22Rv1 (cell line): ENCODE data around the gene SLX4.
"Not testable (repeated sequence)": the region's sequence is repeated elsewhere in the genome, so short reads cannot be mapped to it uniquely, and the experiment has no call there.

ENCODE experiments used
- H3K27ac ChIP-seq: fragments of 450-650 bp; 2 replicates; pipeline ENCODE4 v1.5.1; 2017
- CTCF ChIP-seq: fragments of 450-650 bp; IDR thresholded peaks from 2 replicates; pipeline ENCODE4 v1.5.1; 2017; ENCODE audit warnings: mild to moderate bottlenecking
- ZFX ChIP-seq: fragments of 450-650 bp; IDR thresholded peaks from 2 replicates; pipeline ENCODE4 v1.6.1; 2017; ENCODE audit warnings: antibody characterized with exemption, borderline replicate concordance

The SLX4 gene

DNA sequence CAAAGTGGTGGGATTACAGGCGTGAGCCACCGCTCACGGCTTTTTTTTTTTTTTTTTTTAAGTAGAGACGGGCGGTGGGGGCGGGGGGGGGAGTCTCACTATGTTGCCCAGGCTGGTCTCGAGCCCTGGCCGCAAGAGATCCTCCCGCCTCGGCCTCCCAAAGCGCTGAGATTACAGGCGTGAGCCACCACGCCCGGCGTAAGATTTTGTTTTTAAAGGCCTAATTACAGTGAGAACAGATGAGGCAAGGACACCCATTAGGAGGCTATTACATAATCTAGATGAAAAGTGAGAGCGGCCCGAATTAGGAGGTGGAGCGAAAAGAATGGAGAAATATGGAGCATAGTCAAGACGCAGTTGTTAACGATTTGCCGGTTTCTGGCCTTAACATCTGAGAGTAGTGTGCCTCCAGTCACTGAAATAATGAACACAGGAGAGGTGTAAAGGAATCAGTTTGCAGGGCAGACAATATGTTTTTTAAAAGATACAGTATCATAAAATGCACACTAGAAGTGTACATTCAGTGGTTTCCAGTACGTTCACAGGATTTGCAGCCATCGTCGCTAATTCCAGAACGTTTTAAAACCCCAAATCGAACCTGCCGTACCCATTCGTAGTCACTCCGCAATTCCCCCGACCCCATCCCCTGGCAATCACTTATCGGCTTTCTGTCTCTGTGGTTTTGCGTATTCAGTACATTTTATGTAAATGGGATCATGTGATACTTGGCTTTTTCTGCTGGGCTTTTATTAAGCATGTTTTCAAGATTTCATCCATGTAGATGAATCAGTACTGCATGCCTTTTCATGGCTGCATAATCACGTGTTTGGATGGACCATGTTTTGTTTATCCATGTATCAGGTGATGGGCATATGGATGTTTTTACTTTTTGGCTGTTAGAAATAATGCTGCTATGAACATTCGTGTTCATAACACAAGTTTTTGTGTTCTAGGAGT is 1.4 kb upstream of the SLX4 start:
- H3K27ac ChIP-seq = peak overlapping the region; percentile 78

DNA sequence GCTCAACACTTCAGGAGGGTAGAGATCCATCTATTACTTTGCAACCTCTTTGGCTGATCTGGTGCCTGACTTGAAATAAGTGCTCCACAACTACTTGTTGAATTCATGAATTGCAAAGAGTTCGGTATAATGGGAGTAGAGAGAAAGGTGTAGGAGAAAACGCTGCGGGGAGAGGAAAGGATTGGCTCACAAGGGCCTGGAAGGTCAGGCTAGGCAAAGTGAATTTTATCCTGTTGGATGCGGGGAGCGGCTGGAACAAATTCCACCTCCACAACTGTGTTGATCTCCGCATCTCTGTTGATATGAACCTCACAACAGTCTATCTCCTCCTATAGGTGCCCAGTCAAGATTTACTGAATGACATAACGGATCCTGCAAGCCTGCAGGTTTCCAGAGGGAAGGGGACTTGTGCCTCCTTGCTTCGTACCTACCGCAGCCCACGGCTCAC is 684 bp downstream of the SLX4 start:
- TF ChIP-seq ZFX (no peak), CTCF (no peak)
- peak overlapping the region; percentile 78 for H3K27ac ChIP-seq

More for the DNA sequence above, 1.4 kb upstream of the SLX4 start:
- TF ChIP-seq CTCF (no peak), ZFX (no peak)

DNA sequence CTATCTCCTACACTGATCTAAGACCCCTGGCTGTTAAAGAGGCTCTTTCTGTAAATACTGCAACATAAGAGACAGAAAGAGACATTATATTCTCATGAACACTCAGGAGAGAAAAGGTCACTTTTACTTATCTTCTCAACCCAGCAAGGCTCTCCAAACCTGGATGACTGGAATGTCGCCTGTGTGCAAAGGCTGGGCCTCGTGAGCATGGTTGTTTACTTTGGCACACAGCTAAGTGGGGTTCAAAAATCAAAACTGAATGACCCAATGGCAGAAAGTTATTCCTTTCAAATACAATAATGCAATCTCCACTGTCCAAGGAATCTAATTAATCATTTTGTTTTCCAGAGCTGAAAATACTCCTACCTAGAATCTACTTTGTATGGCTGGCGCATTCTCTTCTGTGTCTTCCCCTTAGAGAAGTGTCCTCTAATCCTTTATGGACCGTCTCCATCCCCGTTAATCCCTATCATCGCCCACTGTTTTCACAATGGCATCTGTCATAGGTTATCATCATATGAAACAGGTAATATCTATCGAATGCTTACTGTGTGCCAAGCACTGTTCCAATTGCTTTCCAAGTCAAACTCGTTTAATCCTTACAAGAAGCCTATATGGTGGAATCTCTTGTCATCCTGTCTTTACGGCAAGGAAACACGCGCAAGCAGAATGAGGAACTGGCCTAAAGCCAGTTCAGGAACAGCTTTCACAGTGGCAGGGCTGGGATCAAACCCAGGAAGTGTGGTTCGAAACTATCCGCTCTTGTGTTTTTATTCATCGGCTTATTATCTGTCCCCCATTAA is 1.3 kb downstream of the SLX4 start:
- peak overlapping the region; percentile 78 for H3K27ac ChIP-seq
- no peak for TF ChIP-seq CTCF
- TF ChIP-seq ZFX = no peak

GRCh38 chr16:3608976-3609375 is 2.4 kb downstream of the SLX4 start:
- H3K27ac ChIP-seq = not testable (repeated sequence)

DNA sequence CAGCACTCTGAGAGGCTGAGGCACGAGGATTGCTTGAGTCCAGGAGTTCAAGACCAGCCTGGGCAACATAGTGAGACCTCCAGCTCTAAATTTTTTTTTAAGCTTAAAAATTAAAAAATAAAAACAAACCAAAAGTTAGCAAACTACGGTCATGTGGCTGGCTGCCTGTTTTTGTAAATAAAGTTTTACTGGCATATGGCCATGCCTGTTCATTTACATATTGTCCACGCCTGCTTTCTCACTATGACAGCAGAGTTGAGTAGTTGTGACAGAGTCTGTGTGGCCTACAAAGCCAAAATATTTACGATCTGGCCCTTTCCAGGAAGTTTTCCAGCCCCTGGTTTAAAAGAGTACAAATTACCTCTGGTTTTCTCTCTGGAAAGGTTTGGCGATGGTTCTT is 3.3 kb downstream of the SLX4 start:
- 0 out of 2 replicates have a peak overlapping the region, but pooled peaks have one; percentile 5 for H3K27ac ChIP-seq
- TF ChIP-seq ZFX (no peak), CTCF (no peak)

- no peak overlapping the region for H3K27ac ChIP-seq
- TF ChIP-seq ZFX (no peak), CTCF (no peak)
These were observed 3.8 kb downstream of the SLX4 start for GRCh38 chr16:3607634-3608033.

- H3K27ac ChIP-seq = no peak overlapping the region
- TF ChIP-seq CTCF (no peak), ZFX (no peak)
These were observed 4.2 kb downstream of the SLX4 start for GRCh38 chr16:3607161-3607560.
